Activated naive CD8-positive, alpha-beta T cell treated with anti-CD3 and anti-CD28 coated beads, Interleukin-2, amount 10 ng/mL, durations not matched to agents 7 days and 5 days (primary cell): ENCODE data around the gene ZNF606. TPM values are rescaled to one million over a fixed set of nuclear protein-coding genes. Genes with fewer than 3 reads are reported as not detected.

ENCODE experiments used
- ATAC-seq: fragments of 150-1000 bp; cut with Tn5 transposase; one replicate; pipeline ENCODE4 v1.10.0; 2021; ENCODE audit warnings: low read depth, moderate library complexity
- POLR2A ChIA-PET: fragments of 350-600 bp; sonication (Branson Sonifier 250); formaldehyde crosslinking; loops from one replicate; lab custom pipeline; 2021; ENCODE audit warnings: antibody characterized with exemption; lab: Charles Lee
- DNase-seq: peaks from one replicate; pipeline ENCODE4 v3.0.0; 2021
- H3K27ac Mint-ChIP-seq: one replicate; pipeline ENCODE4 v1.8.0; 2022; ENCODE audit warnings: mild to moderate bottlenecking, mixed read lengths
- H3K27me3 Mint-ChIP-seq: one replicate; pipeline ENCODE4 v1.8.0; 2022; ENCODE audit warnings: mild to moderate bottlenecking, moderate library complexity, mixed read lengths
- H3K36me3 Mint-ChIP-seq: one replicate; pipeline ENCODE4 v1.8.0; 2021; ENCODE audit warnings: mild to moderate bottlenecking, mixed read lengths
- H3K4me1 Mint-ChIP-seq: one replicate; pipeline ENCODE4 v1.8.0; 2021; ENCODE audit warnings: mixed read lengths
- H3K4me3 Mint-ChIP-seq: one replicate; pipeline ENCODE4 v1.8.0; 2022; ENCODE audit warnings: mild to moderate bottlenecking, moderate library complexity, mixed read lengths
- H3K9me3 Mint-ChIP-seq: one replicate; pipeline ENCODE4 v1.8.0; 2021; ENCODE audit warnings: mixed read lengths
- total RNA-seq, 2 experiments: library from RNA; stranded (reverse); gene quantifications; one replicate each; pipeline ENCODE4 v1.2.3, GENCODE V29; 2021

Gene ZNF606
- total RNA-seq, result 10 to 100 TPM; 21.3 to 22.2 TPM

DNA sequence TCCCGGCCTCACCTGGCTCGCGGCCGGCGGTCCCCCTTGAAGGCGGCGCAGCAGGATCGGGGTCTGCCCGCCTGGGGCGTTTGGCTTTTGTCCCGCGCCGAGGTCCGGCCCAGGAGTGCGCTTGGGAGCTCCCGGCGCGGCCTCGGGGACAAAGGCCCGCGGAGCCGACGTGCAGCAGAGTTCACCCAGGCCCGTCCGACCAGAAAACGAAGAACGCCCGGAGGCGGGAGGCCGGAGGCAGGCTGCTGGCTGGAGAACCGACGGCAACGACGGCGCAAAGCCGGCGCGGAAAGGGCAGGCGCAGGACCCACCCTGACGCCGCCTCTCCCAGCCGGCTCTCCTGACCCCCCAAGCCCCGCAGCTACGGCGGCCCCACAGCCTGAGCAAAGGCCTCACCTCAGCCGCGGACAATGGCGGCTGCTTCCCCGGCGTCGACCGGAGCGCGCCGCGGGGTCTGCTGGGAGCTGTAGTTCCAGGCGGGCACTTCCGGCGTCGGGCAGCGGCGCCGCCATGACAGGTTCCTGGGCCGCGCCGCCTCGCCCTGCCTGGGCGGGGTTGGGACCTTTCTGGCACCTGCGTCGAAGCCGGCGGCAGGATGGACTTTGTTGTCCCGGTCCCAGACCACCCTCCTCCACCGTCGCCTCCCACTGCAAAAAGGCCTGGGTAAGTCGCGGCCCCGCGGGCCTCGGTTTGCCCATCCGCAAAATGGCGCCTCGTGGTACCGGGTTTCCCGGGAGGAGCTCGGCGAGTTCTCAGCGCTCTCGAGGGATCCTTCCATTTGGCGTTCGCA is at the start of gene ZNF606:
ZNF606 (minus strand) TSS at position 437 of the 790 bp plus-strand sequence. CDS start 1,501 bp downstream, outside the sequence.
- ATAC-seq (peak; percentile 95), DNase-seq (peak; percentile 91)
- POLR2A ChIA-PET, result interaction anchor here (0.6 to 4.4 kb wide), 18 partner anchors 17 to 639 kb away, joined by 3 to 31 read pairs (median 4); partner anchors contain the start of genes TRAPPC2B, ZNF135, ZNF211 and ZNF274

GRCh38 chr19:58052256-58052655 is 49.6 kb upstream of the ZNF606 start:
- POLR2A ChIA-PET, result no interaction called here
- peaks cover 27% of the 10 kb centered on the region for H3K9me3 Mint-ChIP-seq
- ATAC-seq (no peak), DNase-seq (no peak)
- no peak overlapping the region for H3K27ac Mint-ChIP-seq
- peaks cover 2% of the 10 kb centered on the region for H3K27me3 Mint-ChIP-seq
- H3K4me3 Mint-ChIP-seq, result no peak overlapping the region
- H3K4me1 Mint-ChIP-seq, result no peaks in the 10 kb centered on the region
- no peaks in the 10 kb centered on the region for H3K36me3 Mint-ChIP-seq

More for the DNA sequence above, at the start of gene ZNF606:
- H3K9me3 Mint-ChIP-seq, result peaks cover 41% of the 10 kb centered on the region
- no peaks in the 10 kb centered on the region for H3K27me3 Mint-ChIP-seq
- H3K4me3 Mint-ChIP-seq, result peak within 1 kb of the TSS; percentile 83
- peaks cover 21% of the 10 kb centered on the region for H3K4me1 Mint-ChIP-seq
- peak within 1 kb of the TSS; percentile 84 for H3K27ac Mint-ChIP-seq
- peaks cover 83% of the 10 kb centered on the region for H3K36me3 Mint-ChIP-seq

GRCh38 chr19:58047672-58048071 is 45.1 kb upstream of the ZNF606 start:
- no peaks in the 10 kb centered on the region for H3K4me1 Mint-ChIP-seq
- no peak overlapping the region for H3K27ac Mint-ChIP-seq
- peaks cover 28% of the 10 kb centered on the region for H3K9me3 Mint-ChIP-seq
- no peaks in the 10 kb centered on the region for H3K36me3 Mint-ChIP-seq
- ATAC-seq, result no peak
- DNase-seq, result no peak
- POLR2A ChIA-PET, result interaction anchor here (0.7 kb wide), 1 partner anchor 92 kb away, joined by 3 read pairs; no protein-coding TSS in a partner anchor
- no peak overlapping the region for H3K4me3 Mint-ChIP-seq
- H3K27me3 Mint-ChIP-seq, result no peaks in the 10 kb centered on the region

- no peak for ATAC-seq
- no peak overlapping the region for H3K4me3 Mint-ChIP-seq
- H3K9me3 Mint-ChIP-seq, result peaks cover 29% of the 10 kb centered on the region
- no peaks in the 10 kb centered on the region for H3K27me3 Mint-ChIP-seq
- no peaks in the 10 kb centered on the region for H3K36me3 Mint-ChIP-seq
- POLR2A ChIA-PET, result interaction anchor here (0.7 kb wide), 1 partner anchor 93 kb away, joined by 3 read pairs; no protein-coding TSS in a partner anchor
- H3K27ac Mint-ChIP-seq, result no peak overlapping the region
- DNase-seq, result no peak
- H3K4me1 Mint-ChIP-seq, result no peaks in the 10 kb centered on the region
Measured at GRCh38 chr19:58046856-58047255, 44.2 kb upstream of the ZNF606 start.

- no peaks in the 10 kb centered on the region for H3K4me1 Mint-ChIP-seq
- no peak for DNase-seq
Measured at GRCh38 chr19:58045411-58046050, 42.9 kb upstream of the ZNF606 start.

GRCh38 chr19:58044886-58045285 is 42.3 kb upstream of the ZNF606 start:
- DNase-seq, result no peak
- Mint-ChIP-seq H3K4me3 (no peak overlapping the region), H3K27ac (no peak overlapping the region), H3K9me3 (peaks cover 26% of the 10 kb centered on the region), H3K27me3 (no peaks in the 10 kb centered on the region), H3K4me1 (no peaks in the 10 kb centered on the region), H3K36me3 (no peaks in the 10 kb centered on the region)
- POLR2A ChIA-PET, result no interaction called here
- no peak for ATAC-seq

More at GRCh38 chr19:58045411-58046050, 42.9 kb upstream of the ZNF606 start:
- Mint-ChIP-seq H3K27ac (no peak overlapping the region), H3K36me3 (no peaks in the 10 kb centered on the region), H3K4me3 (no peak overlapping the region), H3K27me3 (no peaks in the 10 kb centered on the region), H3K9me3 (peaks cover 27% of the 10 kb centered on the region)
- POLR2A ChIA-PET, result no interaction called here
- no peak for ATAC-seq

DNA sequence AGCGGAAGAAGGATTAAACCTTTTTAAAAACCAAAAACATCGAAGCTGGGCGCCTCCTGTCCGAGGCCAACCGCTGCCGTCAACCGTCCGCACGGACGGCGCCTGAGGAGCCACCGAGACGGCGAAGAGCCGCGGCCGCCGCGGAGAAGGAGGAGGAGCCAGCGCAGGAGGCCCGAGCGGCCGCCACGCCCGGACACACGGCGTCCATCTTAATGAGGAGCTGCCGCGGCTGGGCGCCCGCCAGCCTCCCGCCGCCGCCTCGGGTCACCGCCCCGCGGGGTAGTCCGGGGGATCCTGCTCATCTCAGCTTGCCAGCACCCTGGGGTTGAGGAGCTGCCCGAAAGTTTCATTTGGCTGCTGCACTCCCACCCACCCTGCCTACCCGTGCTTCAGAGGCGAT is 41.8 kb upstream of the ZNF606 start:
- no peak overlapping the region for H3K27ac Mint-ChIP-seq
- H3K9me3 Mint-ChIP-seq, result peaks cover 23% of the 10 kb centered on the region
- H3K4me1 Mint-ChIP-seq, result no peaks in the 10 kb centered on the region
- H3K4me3 Mint-ChIP-seq, result no peak overlapping the region
- POLR2A ChIA-PET, result no interaction called here
- H3K36me3 Mint-ChIP-seq, result no peaks in the 10 kb centered on the region
- ATAC-seq (no peak), DNase-seq (no peak)
- no peaks in the 10 kb centered on the region for H3K27me3 Mint-ChIP-seq

DNA sequence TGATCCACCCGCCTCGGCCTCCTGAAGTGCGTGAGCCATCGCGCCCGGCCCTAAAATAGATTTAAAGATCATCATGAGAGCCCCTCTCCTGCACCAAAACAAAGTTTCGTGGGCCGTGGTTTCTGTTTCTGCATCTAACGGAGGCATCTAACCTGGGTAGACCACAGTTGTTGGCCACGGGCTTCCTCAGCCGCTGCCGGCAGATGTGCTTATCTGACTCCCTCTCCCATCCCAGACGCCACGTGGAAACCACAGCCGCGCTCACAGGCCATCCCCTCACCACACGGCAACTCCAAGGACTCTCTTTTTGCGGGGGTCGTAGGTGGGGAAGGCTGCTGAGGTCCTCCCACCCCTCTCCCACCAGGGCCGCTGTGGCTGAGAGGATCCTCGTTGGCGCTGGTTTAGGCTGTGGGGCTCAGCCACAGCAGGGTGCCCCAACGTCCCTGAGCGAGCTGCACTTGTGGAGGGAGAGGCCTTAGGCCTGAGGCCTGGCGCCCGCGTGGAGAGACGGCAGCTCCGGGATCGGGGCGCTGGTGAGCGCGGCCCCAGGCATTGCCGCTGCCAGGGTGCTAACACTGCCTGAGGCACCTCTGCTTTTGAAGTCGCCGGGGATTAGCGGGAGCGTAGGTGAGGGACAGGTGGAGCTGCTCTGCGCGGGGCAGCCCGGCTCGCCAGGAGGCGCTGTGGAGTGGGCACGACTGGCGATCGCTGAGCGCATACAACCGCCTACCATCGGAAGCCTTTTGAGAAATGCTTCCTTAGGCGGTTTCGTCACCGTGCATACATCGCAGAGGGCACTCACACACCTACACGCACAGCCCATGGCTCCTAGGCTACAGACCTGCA is 40.1 kb upstream of the ZNF606 start:
- H3K4me1 Mint-ChIP-seq, result no peaks in the 10 kb centered on the region
- no peak overlapping the region for H3K27ac Mint-ChIP-seq
- H3K4me3 Mint-ChIP-seq, result no peak overlapping the region
- H3K36me3 Mint-ChIP-seq, result no peaks in the 10 kb centered on the region
- DNase-seq, result no peak
- H3K9me3 Mint-ChIP-seq, result peaks cover 20% of the 10 kb centered on the region
- POLR2A ChIA-PET, result no interaction called here
- H3K27me3 Mint-ChIP-seq, result peaks cover 2% of the 10 kb centered on the region
- peak; percentile 33 for ATAC-seq

- Mint-ChIP-seq H3K4me3 (no peak overlapping the region), H3K36me3 (no peaks in the 10 kb centered on the region), H3K27me3 (peaks cover 2% of the 10 kb centered on the region), H3K9me3 (peaks cover 16% of the 10 kb centered on the region), H3K27ac (no peak overlapping the region), H3K4me1 (no peaks in the 10 kb centered on the region)
- DNase-seq, result no peak
- no peak for ATAC-seq
- POLR2A ChIA-PET, result no interaction called here
Measured at GRCh38 chr19:58040751-58041525, 38.3 kb upstream of the ZNF606 start.

DNA sequence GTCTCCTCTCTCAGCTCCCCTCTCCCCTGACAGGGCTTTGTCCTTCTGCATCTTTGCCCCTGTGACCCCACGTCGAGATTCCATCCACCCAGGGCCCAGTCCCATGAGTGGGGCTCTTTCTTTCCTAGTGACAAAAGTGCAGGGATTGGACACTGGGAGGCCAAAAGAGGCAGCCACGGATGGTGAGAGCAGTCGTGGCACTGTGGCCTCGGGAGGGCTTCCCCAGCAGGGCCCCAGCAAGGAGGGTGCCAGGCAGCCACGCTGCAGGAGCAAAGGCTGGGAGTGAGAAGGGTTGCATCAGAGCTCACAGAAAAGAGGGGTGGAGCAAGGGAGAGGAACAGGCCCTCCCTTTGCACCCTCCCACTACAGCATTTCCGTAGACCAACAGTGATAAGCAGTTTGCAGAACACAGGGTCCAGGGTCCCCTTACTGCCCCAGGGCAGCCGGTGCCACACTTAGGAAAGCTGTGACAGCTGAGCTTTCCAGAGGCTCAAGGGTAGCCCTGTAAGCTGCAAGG is 36.1 kb upstream of the ZNF606 start:
- H3K27me3 Mint-ChIP-seq, result peaks cover 8% of the 10 kb centered on the region
- DNase-seq (no peak), ATAC-seq (no peak)
- H3K9me3 Mint-ChIP-seq, result peaks cover 23% of the 10 kb centered on the region
- POLR2A ChIA-PET, result no interaction called here
- H3K27ac Mint-ChIP-seq, result no peak overlapping the region
- peaks cover 4% of the 10 kb centered on the region for H3K4me1 Mint-ChIP-seq
- peaks cover 5% of the 10 kb centered on the region for H3K36me3 Mint-ChIP-seq
- no peak overlapping the region for H3K4me3 Mint-ChIP-seq

DNA sequence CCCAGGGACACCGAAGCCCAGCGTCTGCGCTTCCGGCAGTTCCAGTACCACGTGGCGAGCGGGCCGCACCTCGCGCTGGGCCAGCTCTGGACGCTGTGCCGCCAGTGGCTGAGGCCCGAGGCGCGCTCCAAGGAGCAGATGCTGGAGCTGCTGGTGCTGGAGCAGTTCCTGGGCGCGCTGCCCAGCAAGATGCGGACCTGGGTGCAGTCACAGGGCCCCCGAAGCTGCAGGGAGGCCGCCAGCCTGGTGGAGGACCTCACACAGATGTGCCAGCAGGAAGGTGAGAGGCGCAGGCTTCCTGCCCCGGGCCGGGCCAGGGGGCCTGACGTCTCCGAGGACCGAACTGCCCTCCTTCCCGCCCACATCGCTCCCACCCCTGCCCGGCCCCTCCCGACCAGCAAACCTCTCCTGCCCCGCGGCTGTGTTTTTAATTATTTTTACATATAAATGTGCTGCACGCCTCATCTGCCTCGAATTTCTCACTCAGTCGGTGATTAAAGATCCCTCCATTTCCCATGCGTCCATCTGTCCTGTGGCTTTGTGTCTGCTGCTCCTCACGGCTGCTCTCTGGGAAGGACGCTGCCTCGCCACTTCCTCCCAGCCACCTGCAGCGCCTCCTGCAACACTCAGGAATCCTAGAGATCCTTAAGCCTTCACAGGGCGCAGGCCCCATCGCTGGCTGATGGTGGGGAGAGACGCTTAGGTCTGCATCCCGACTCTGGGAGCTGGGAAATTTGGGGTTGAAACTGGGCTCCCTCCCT is 35.5 kb upstream of the ZNF606 start:
- ATAC-seq, result no peak
- H3K4me1 Mint-ChIP-seq, result peaks cover 4% of the 10 kb centered on the region
- peaks cover 11% of the 10 kb centered on the region for H3K27me3 Mint-ChIP-seq
- POLR2A ChIA-PET, result no interaction called here
- H3K9me3 Mint-ChIP-seq, result peaks cover 18% of the 10 kb centered on the region
- H3K36me3 Mint-ChIP-seq, result peaks cover 5% of the 10 kb centered on the region
- no peak overlapping the region for H3K27ac Mint-ChIP-seq
- DNase-seq, result no peak
- H3K4me3 Mint-ChIP-seq, result no peak overlapping the region

DNA sequence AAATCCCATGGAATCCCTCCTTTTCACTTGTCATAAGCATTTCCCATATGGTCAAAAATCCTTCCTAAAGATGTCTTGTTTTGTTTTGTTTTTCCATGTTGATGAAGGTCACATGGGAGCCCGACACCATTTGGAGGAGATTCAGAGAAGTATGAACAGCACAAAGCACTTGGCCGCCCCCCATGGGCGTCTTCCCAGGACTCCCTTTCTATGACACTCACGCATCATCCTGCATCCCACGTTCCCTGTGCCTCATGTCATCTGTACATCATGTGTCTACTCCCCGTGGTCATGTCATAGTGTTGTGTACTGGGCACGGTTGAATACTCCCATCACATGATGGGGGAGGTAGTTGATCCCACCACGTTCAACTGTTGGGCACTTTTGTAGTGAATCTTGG is 33.2 kb upstream of the ZNF606 start:
- peaks cover 5% of the 10 kb centered on the region for H3K36me3 Mint-ChIP-seq
- H3K9me3 Mint-ChIP-seq, result peaks cover 13% of the 10 kb centered on the region
- H3K4me1 Mint-ChIP-seq, result peaks cover 4% of the 10 kb centered on the region
- ATAC-seq, result no peak
- H3K27me3 Mint-ChIP-seq, result peaks cover 11% of the 10 kb centered on the region
- no peak overlapping the region for H3K27ac Mint-ChIP-seq
- POLR2A ChIA-PET, result no interaction called here
- no peak for DNase-seq
- H3K4me3 Mint-ChIP-seq, result no peak overlapping the region
